Germinal center (tissue), 1 donor: ENCODE data around the gene EEPD1.
"Not testable (repeated sequence)": the region's sequence is repeated elsewhere in the genome, so short reads cannot be mapped to it uniquely, and the experiment has no call there.

ENCODE experiments used
- DNase-seq: peaks from one replicate; pipeline ENCODE4 v3.0.0; 2012; ENCODE audit warnings: mixed read lengths, low spot score

The EEPD1 gene

GRCh38 chr7:36253699-36254098, 100.6 kb downstream of the EEPD1 start:
- no peak for DNase-seq

GRCh38 chr7:36258510-36259259, 105.6 kb downstream of the EEPD1 start:
- not testable (repeated sequence) for DNase-seq

- no peak for DNase-seq
These were observed 107.4 kb downstream of the EEPD1 start for GRCh38 chr7:36260481-36260880.

- no peak for DNase-seq
These were observed 108.1 kb downstream of the EEPD1 start for GRCh38 chr7:36261019-36261754.

- no peak for DNase-seq
These were observed 109.4 kb downstream of the EEPD1 start for GRCh38 chr7:36262309-36263094.

- DNase-seq = no peak
These were observed 110.0 kb downstream of the EEPD1 start for GRCh38 chr7:36263095-36263484.

GRCh38 chr7:36264123-36264801, 111.2 kb downstream of the EEPD1 start:
- DNase-seq = peak; percentile 36

GRCh38 chr7:36264913-36265516, 112.0 kb downstream of the EEPD1 start:
- DNase-seq = no peak

- no peak for DNase-seq
These were observed 112.6 kb downstream of the EEPD1 start for GRCh38 chr7:36265680-36266079.

- no peak for DNase-seq
These were observed 113.1 kb downstream of the EEPD1 start for GRCh38 chr7:36266190-36266589.

- no peak for DNase-seq
These were observed 113.6 kb downstream of the EEPD1 start for GRCh38 chr7:36266683-36267082.

- no peak for DNase-seq
These were observed 119.1 kb downstream of the EEPD1 start for GRCh38 chr7:36272211-36272566.

GRCh38 chr7:36272567-36273269, 119.7 kb downstream of the EEPD1 start:
- no peak for DNase-seq

- DNase-seq = no peak
These were observed 120.8 kb downstream of the EEPD1 start for GRCh38 chr7:36273836-36274235.

GRCh38 chr7:36275735-36276284, 122.8 kb downstream of the EEPD1 start:
- DNase-seq = no peak

GRCh38 chr7:36276428-36277248, 123.6 kb downstream of the EEPD1 start:
- no peak for DNase-seq

GRCh38 chr7:36277249-36277542, 124.1 kb downstream of the EEPD1 start:
- DNase-seq = no peak

GRCh38 chr7:36278069-36278619, 125.1 kb downstream of the EEPD1 start:
- DNase-seq = no peak

GRCh38 chr7:36278620-36279172, 125.6 kb downstream of the EEPD1 start:
- DNase-seq = no peak
